ENCODE data around the gene WHRN. TPM values are rescaled to one million over a fixed set of nuclear protein-coding genes. Genes with fewer than 3 reads are reported as not detected.

WHRN gene
- total RNA-seq, 2 experiments from 2014 or later: 0.64 to 1.2 TPM

- POLR2A ChIA-PET: interaction anchor here (0.5 to 1.1 kb wide), 3 partner anchors 11 to 34 kb away, joined by 3 read pairs; no protein-coding TSS in a partner anchor
- peaks cover 87% of the 10 kb centered on the region for H3K36me3 Mint-ChIP-seq (ENCODE audit: low read depth)
- DNase-seq: peak; percentile 39
- H3K4me1 Mint-ChIP-seq: peaks cover 51% of the 10 kb centered on the region
- CTCF ChIA-PET: interaction anchor here (0.6 to 6.4 kb wide), 8 partner anchors 8 to 113 kb away, joined by 3 to 45 read pairs (median 4); no protein-coding TSS in a partner anchor
- peak overlapping the region; percentile 91 for H3K27ac Mint-ChIP-seq
- H3K4me3 Mint-ChIP-seq: peak overlapping the region; percentile 99
- H3K27me3 Mint-ChIP-seq: no peaks in the 10 kb centered on the region
- H3K9me3 Mint-ChIP-seq: no peaks in the 10 kb centered on the region
Measured at GRCh38 chr9:114383521-114384231, 121.6 kb downstream of the WHRN start.

GRCh38 chr9:114382699-114383520 is 122.4 kb downstream of the WHRN start:
- peaks cover 58% of the 10 kb centered on the region for H3K4me1 Mint-ChIP-seq
- H3K9me3 Mint-ChIP-seq: no peaks in the 10 kb centered on the region
- ChIA-PET CTCF (interaction anchor here (0.8 to 6.4 kb wide), 7 partner anchors 11 to 271 kb away, joined by 3 to 45 read pairs (median 4); no protein-coding TSS in a partner anchor), POLR2A (no interaction called here)
- H3K27ac Mint-ChIP-seq: peak overlapping the region; percentile 91
- DNase-seq: peak; percentile 52
- peak overlapping the region; percentile 99 for H3K4me3 Mint-ChIP-seq
- H3K36me3 Mint-ChIP-seq (ENCODE audit: low read depth): peaks cover 91% of the 10 kb centered on the region
- H3K27me3 Mint-ChIP-seq: no peaks in the 10 kb centered on the region

- Mint-ChIP-seq H3K4me3 (no peak overlapping the region), H3K36me3 (ENCODE audit: low read depth) (peaks cover 89% of the 10 kb centered on the region), H3K4me1 (peaks cover 86% of the 10 kb centered on the region), H3K9me3 (no peaks in the 10 kb centered on the region), H3K27ac (peak overlapping the region; percentile 86), H3K27me3 (no peaks in the 10 kb centered on the region)
- DNase-seq: no peak
- ChIA-PET POLR2A (no interaction called here), CTCF (interaction anchor here (1.2 to 1.5 kb wide), 3 partner anchors 11 to 15 kb away, joined by 3 to 7 read pairs (median 4); no protein-coding TSS in a partner anchor)
Measured at GRCh38 chr9:114378883-114379282, 126.4 kb downstream of the WHRN start.

GRCh38 chr9:114378016-114378415 is 127.3 kb downstream of the WHRN start:
- H3K27me3 Mint-ChIP-seq: no peaks in the 10 kb centered on the region
- H3K4me1 Mint-ChIP-seq: peaks cover 89% of the 10 kb centered on the region
- ChIA-PET POLR2A (interaction anchor here (1.2 kb wide), 1 partner anchor 10 kb away, joined by 3 read pairs; the partner anchor contains the start of gene AKNA), CTCF (interaction anchor here (1.5 to 2.1 kb wide), 3 partner anchors 8 to 38 kb away, joined by 3 to 9 read pairs (median 4); no protein-coding TSS in a partner anchor)
- H3K9me3 Mint-ChIP-seq: no peaks in the 10 kb centered on the region
- peak overlapping the region; percentile 25 for H3K4me3 Mint-ChIP-seq
- H3K36me3 Mint-ChIP-seq (ENCODE audit: low read depth): peaks cover 89% of the 10 kb centered on the region
- H3K27ac Mint-ChIP-seq: peak overlapping the region; percentile 86
- no peak for DNase-seq

GRCh38 chr9:114376586-114377445 is 128.5 kb downstream of the WHRN start:
- POLR2A ChIA-PET: interaction anchor here (1.2 kb wide), 1 partner anchor 11 kb away, joined by 3 read pairs; the partner anchor contains the start of gene AKNA
- Mint-ChIP-seq H3K4me3 (no peak overlapping the region), H3K27ac (peak overlapping the region; percentile 86), H3K36me3 (ENCODE audit: low read depth) (peaks cover 87% of the 10 kb centered on the region), H3K27me3 (no peaks in the 10 kb centered on the region), H3K4me1 (peaks cover 88% of the 10 kb centered on the region), H3K9me3 (no peaks in the 10 kb centered on the region)
- no peak for DNase-seq
- CTCF ChIA-PET: interaction anchor here (1.5 to 2.1 kb wide), 4 partner anchors 9 to 37 kb away, joined by 3 to 9 read pairs (median 6); no protein-coding TSS in a partner anchor

GRCh38 chr9:114375386-114376175 is 129.7 kb downstream of the WHRN start:
- Mint-ChIP-seq H3K4me3 (peak overlapping the region; percentile 52), H3K4me1 (peaks cover 92% of the 10 kb centered on the region), H3K27me3 (no peaks in the 10 kb centered on the region), H3K27ac (peak overlapping the region; percentile 89), H3K9me3 (no peaks in the 10 kb centered on the region), H3K36me3 (ENCODE audit: low read depth) (peaks cover 89% of the 10 kb centered on the region)
- ChIA-PET CTCF (interaction anchor here (1.7 to 2.1 kb wide), 2 partner anchors 10 to 15 kb away, joined by 7 to 9 read pairs; no protein-coding TSS in a partner anchor), POLR2A (no interaction called here)
- DNase-seq: no peak

- CTCF ChIA-PET: no interaction called here
- POLR2A ChIA-PET: interaction anchor here (1.4 kb wide), 1 partner anchor 12 kb away, joined by 3 read pairs; no protein-coding TSS in a partner anchor
- H3K27ac Mint-ChIP-seq: peak overlapping the region; percentile 89
- H3K4me1 Mint-ChIP-seq: peaks cover 94% of the 10 kb centered on the region
- H3K9me3 Mint-ChIP-seq: no peaks in the 10 kb centered on the region
- H3K4me3 Mint-ChIP-seq: no peak overlapping the region
- no peaks in the 10 kb centered on the region for H3K27me3 Mint-ChIP-seq
- DNase-seq: no peak
- peaks cover 90% of the 10 kb centered on the region for H3K36me3 Mint-ChIP-seq (ENCODE audit: low read depth)
Measured at GRCh38 chr9:114374936-114375335, 130.3 kb downstream of the WHRN start.

GRCh38 chr9:114373960-114374730 is 131.1 kb downstream of the WHRN start:
- H3K27ac Mint-ChIP-seq: peak overlapping the region; percentile 89
- peaks cover 90% of the 10 kb centered on the region for H3K36me3 Mint-ChIP-seq (ENCODE audit: low read depth)
- H3K27me3 Mint-ChIP-seq: no peaks in the 10 kb centered on the region
- ChIA-PET POLR2A (interaction anchor here (1.4 kb wide), 1 partner anchor 13 kb away, joined by 3 read pairs; no protein-coding TSS in a partner anchor), CTCF (interaction anchor here (1.0 to 4.8 kb wide), 2 partner anchors 12 to 31 kb away, joined by 4 to 39 read pairs; partner anchors contain the start of gene AKNA)
- peaks cover 94% of the 10 kb centered on the region for H3K4me1 Mint-ChIP-seq
- no peaks in the 10 kb centered on the region for H3K9me3 Mint-ChIP-seq
- no peak for DNase-seq
- H3K4me3 Mint-ChIP-seq: peak overlapping the region; percentile 37

GRCh38 chr9:114372921-114373448 is 132.3 kb downstream of the WHRN start:
- ChIA-PET POLR2A (interaction anchor here (1.0 kb wide), 3 partner anchors 11 to 25 kb away, joined by 3 to 7 read pairs (median 3); no protein-coding TSS in a partner anchor), CTCF (interaction anchor here (0.7 to 4.8 kb wide), 3 partner anchors 13 to 33 kb away, joined by 3 to 39 read pairs (median 4); partner anchors contain the start of gene AKNA)
- Mint-ChIP-seq H3K27me3 (no peaks in the 10 kb centered on the region), H3K4me3 (peak overlapping the region; percentile 72), H3K27ac (peak overlapping the region; percentile 89), H3K36me3 (ENCODE audit: low read depth) (peaks cover 88% of the 10 kb centered on the region), H3K4me1 (peaks cover 91% of the 10 kb centered on the region), H3K9me3 (no peaks in the 10 kb centered on the region)
- peak; percentile 92 for DNase-seq

All from activated CD4-positive, alpha-beta T cell treated with anti-CD3 and anti-CD28 coated beads, Interleukin-2, amount 10 ng/mL, durations not matched to agents 7 days and 5 days (primary cell).